IMR-90 (cell line): Measurements from ENCODE around the gene CDX1. TPM values are rescaled to one million over a fixed set of nuclear protein-coding genes. Genes with fewer than 3 reads are reported as not detected.

ENCODE experiments used
- ATAC-seq: fragments of 200-7000 bp; cut with Tn5 transposase; 2 replicates; pipeline ENCODE4 v1.9.1; 2020; ENCODE audit warnings: low read depth, mild to moderate bottlenecking, moderate library complexity
- BruUV-seq: library from RNA; stranded (reverse); fragments of 400-500 nt; replicated peaks from 2 replicates; lab custom pipeline; 2021; lab: Mats Ljungman, UMichigan
- CTCF ChIA-PET: fragments of 300-600 bp; formaldehyde crosslinking; extraction: SDS; loops from one replicate; lab custom pipeline; 2021; ENCODE audit warnings: antibody characterized with exemption; lab: Yijun Ruan, JAX
- POLR2A ChIA-PET: fragments of 300-600 bp; sonication (Branson Sonifier 250); formaldehyde crosslinking; loops from one replicate; lab custom pipeline; 2022; ENCODE audit warnings: antibody characterized with exemption; ENCODE audit not compliant: unreplicated experiment; lab: Charles Lee
- DNase-seq: peaks from one replicate; pipeline ENCODE4 v3.0.0; 2013
- H2AFZ ChIP-seq: replicated peaks from 2 replicates; pipeline ENCODE3; 2013; ENCODE audit warnings: low read length, mild to moderate bottlenecking; ENCODE audit not compliant: poor library complexity
- H2AK5ac ChIP-seq: 2 replicates; pipeline ENCODE4 v1.6.1; 2013; ENCODE audit warnings: low read depth, low read length, inconsistent platforms
- H2AK9ac ChIP-seq: replicated peaks from 2 replicates; pipeline ENCODE3; 2013; ENCODE audit warnings: mild to moderate bottlenecking, low read depth, low read length, moderate library complexity; ENCODE audit not compliant: poor library complexity
- H2BK120ac ChIP-seq: 2 replicates; pipeline ENCODE4 v1.6.1; 2013; ENCODE audit warnings: low read depth, low read length, inconsistent platforms
- H2BK15ac ChIP-seq: 3 replicates; pipeline ENCODE4 v1.6.1; 2013; ENCODE audit warnings: low read depth, low read length, inconsistent platforms
- H2BK20ac ChIP-seq: 2 replicates; pipeline ENCODE4 v1.6.1; 2013; ENCODE audit warnings: low read depth, mild to moderate bottlenecking, inconsistent platforms, low read length, moderate library complexity
- H2BK5ac ChIP-seq: 2 replicates; pipeline ENCODE4 v1.6.1; 2013; ENCODE audit warnings: mild to moderate bottlenecking, low read depth, low read length, inconsistent platforms; ENCODE audit not compliant: poor library complexity, severe bottlenecking
- H3K14ac ChIP-seq: replicated peaks from 2 replicates; pipeline ENCODE4 v1.6.1; 2013; ENCODE audit warnings: low read depth, low read length, inconsistent platforms
- H3K18ac ChIP-seq: 2 replicates; pipeline ENCODE4 v1.6.1; 2013; ENCODE audit warnings: low read depth, low read length, control low read depth
- H3K23ac ChIP-seq: 2 replicates; pipeline ENCODE4 v1.6.1; 2013; ENCODE audit warnings: low read depth, low read length, inconsistent platforms
- H3K27ac ChIP-seq: 2 replicates; pipeline ENCODE4 v1.5.1; 2013; ENCODE audit warnings: mild to moderate bottlenecking, control low read depth, low read length; ENCODE audit not compliant: insufficient read depth
- H3K27me3 ChIP-seq: 2 replicates; pipeline ENCODE4 v1.6.1; 2013; ENCODE audit warnings: low read length; ENCODE audit not compliant: control insufficient read depth, insufficient read depth
- H3K36me3 ChIP-seq: 2 replicates; pipeline ENCODE4 v1.6.1; 2013; ENCODE audit warnings: low read length, mixed read lengths; ENCODE audit not compliant: control insufficient read depth, insufficient read depth
- H3K4ac ChIP-seq: 2 replicates; pipeline ENCODE4 v1.6.1; 2013; ENCODE audit warnings: low read depth, low read length, inconsistent platforms
- H3K4me1 ChIP-seq: 2 replicates; pipeline ENCODE4 v1.6.1; 2013; ENCODE audit warnings: low read length, mixed read lengths; ENCODE audit not compliant: control insufficient read depth, insufficient read depth
- H3K4me2 ChIP-seq: 2 replicates; pipeline ENCODE4 v1.6.1; 2013; ENCODE audit warnings: low read depth, mild to moderate bottlenecking, control low read depth, low read length, moderate library complexity
- H3K4me3 ChIP-seq: 2 replicates; pipeline ENCODE4 v1.5.1; 2013; ENCODE audit warnings: low read depth, mild to moderate bottlenecking, control low read depth, low read length, moderate library complexity; ENCODE audit not compliant: insufficient read depth
- H3K56ac ChIP-seq: 2 replicates; pipeline ENCODE4 v1.6.1; 2013; ENCODE audit warnings: low read length, inconsistent platforms; ENCODE audit not compliant: insufficient read depth; ENCODE audit errors: extremely low read depth
- H3K79me1 ChIP-seq, 2 experiments: 2 replicates each; pipeline ENCODE4 v1.6.1; 2013; ENCODE audit warnings: low read length in 2 of 2, inconsistent platforms in 1 of 2, low read depth in 1 of 2
- H3K9ac ChIP-seq: 2 replicates; pipeline ENCODE4 v1.6.1; 2013; ENCODE audit warnings: low read depth, low read length, control low read depth
- H3K9me1 ChIP-seq: 2 replicates; pipeline ENCODE4 v1.6.1; 2013; ENCODE audit warnings: low read length, inconsistent platforms; ENCODE audit not compliant: insufficient read depth
- H3K9me3 ChIP-seq: 2 replicates; pipeline ENCODE4 v1.6.1; 2013; ENCODE audit warnings: low read length; ENCODE audit not compliant: control insufficient read depth, insufficient read depth
- H4K20me1 ChIP-seq: 2 replicates; pipeline ENCODE4 v1.6.1; 2013; ENCODE audit warnings: low read length, inconsistent platforms; ENCODE audit not compliant: insufficient read depth
- H4K5ac ChIP-seq: 2 replicates; pipeline ENCODE4 v1.6.1; 2013; ENCODE audit warnings: mild to moderate bottlenecking, low read depth, low read length, control low read depth
- H4K8ac ChIP-seq, 2 experiments: 2 replicates each; pipeline ENCODE4 v1.6.1; 2013; ENCODE audit warnings: low read depth in 2 of 2, low read length in 2 of 2, control low read depth in 1 of 2, inconsistent platforms in 1 of 2
- H4K91ac ChIP-seq: 2 replicates; pipeline ENCODE4 v1.6.1; 2013; ENCODE audit warnings: low read depth, low read length, inconsistent platforms; ENCODE audit not compliant: insufficient read depth
- BHLHE40 ChIP-seq: fragments of 150-350 bp; IDR thresholded peaks from 2 replicates; pipeline ENCODE4 v1.6.1; 2016; ENCODE audit warnings: mild to moderate bottlenecking, low read depth, low read length
- CEBPB ChIP-seq: IDR thresholded peaks from 2 replicates; pipeline ENCODE4 v1.6.1; 2012; ENCODE audit warnings: low read depth, low read length, improper control_type of control experiment
- CHD1 ChIP-seq: IDR thresholded peaks from 2 replicates; pipeline ENCODE4 v1.6.1; 2012; ENCODE audit warnings: low read depth, low read length, improper control_type of control experiment
- MAZ ChIP-seq: IDR thresholded peaks from 2 replicates; pipeline ENCODE4 v1.6.1; 2012; ENCODE audit warnings: low read depth, mild to moderate bottlenecking, low read length, improper control_type of control experiment, moderate library complexity, borderline replicate concordance
- NFE2L2 ChIP-seq: fragments of 150-350 bp; IDR thresholded peaks from 2 replicates; pipeline ENCODE4 v1.6.1; 2016; ENCODE audit warnings: low read depth, mild to moderate bottlenecking, low read length
- WGBS, 2 experiments: methylation state at CpG; one replicate each; pipeline versions ENCODE4 v1.1.5 to v1.1.7; 2013; ENCODE audit warnings: missing lambda C conversion rate in 2 of 2; ENCODE audit not compliant: insufficient read length in 1 of 2; ENCODE audit errors: extremely low coverage in 2 of 2; 5-methylcytosine and 5-hydroxymethylcytosine counted together
- dilution Hi-C: fragments of 300-500 bp; cut with HindIII; formaldehyde crosslinking; loops from one replicate; pipeline ENCODE4 v1.14.3; 2018; ENCODE audit warnings: low sequenced_read_pairs; ENCODE audit not compliant: unreplicated experiment
- in situ Hi-C: fragments of 300-500 bp; cut with MboI; formaldehyde crosslinking; loops from 3 replicates; pipeline ENCODE4 v1.14.3; 2019; ENCODE audit warnings: low sequenced_read_pairs, inconsistent platforms, mixed read lengths
- intact Hi-C: fragments of 100-400 bp; cut with micrococcal nuclease; formaldehyde crosslinking; loops from 2 replicates; pipeline ENCODE4 v1.10.0; 2022
- polyA plus RNA-seq, 3 experiments: library from polyadenylated mRNA; depleted of rRNA; stranded (reverse); fragments of >200 nt; gene quantifications; 2 replicates each; pipeline ENCODE4 v1.2.3, GENCODE V29; 2012; ENCODE audit warnings: low replicate concordance in 1 of 3
- total RNA-seq: library from RNA; depleted of rRNA; stranded (reverse); fragments of >200 nt; gene quantifications from 2 replicates; pipeline ENCODE4 v1.2.3, GENCODE V29; 2012

Gene CDX1
- total and polyA plus RNA-seq, 2 of the 4 experiments (the other 2 are of a cell fraction) = 0.18 to 0.24 TPM

GRCh38 chr5:150136305-150137167 lies 30.0 kb upstream of the CDX1 start:
- peak overlapping the region; percentile 100 for H2AK5ac ChIP-seq
- H4K91ac ChIP-seq = peak overlapping the region; percentile 100
- H2BK20ac ChIP-seq = peak overlapping the region; percentile 83
- H3K79me1 ChIP-seq = peaks cover 38 to 94% of the 10 kb centered on the region in 2 experiments
- intact Hi-C loops (no loop called here), dilution Hi-C loops (no loop called here), in situ Hi-C loops (no loop called here)
- H3K56ac ChIP-seq = peak overlapping the region; percentile 12; the same call in 1 of the 2 replicates
- peak overlapping the region; percentile 98 for H2BK5ac ChIP-seq
- H2BK120ac ChIP-seq = peak overlapping the region; percentile 99
- peaks cover 56% of the 10 kb centered on the region for H3K36me3 ChIP-seq
- H4K5ac ChIP-seq = peak overlapping the region; percentile 100
- H2BK15ac ChIP-seq = peak overlapping the region; percentile 100; the same call in 2 of the 3 replicates
- H3K27ac ChIP-seq = peak overlapping the region; percentile 98
- 77% methylated on average over 8 of the region's 16 CpGs; no CpG with 5 or more reads in 1 of the 2 experiments for WGBS, 2 experiments
- DNase-seq (no peak), ATAC-seq (no peak)
- H3K4me2 ChIP-seq = no peak overlapping the region
- ChIA-PET POLR2A (no interaction called here), CTCF (interaction anchor here (0.8 to 1.2 kb wide), 3 partner anchors 19 to 82 kb away, joined by 3 to 4 read pairs (median 4); partner anchors contain the start of gene PDGFRB)
- peaks cover 35% of the 10 kb centered on the region for H3K9me1 ChIP-seq
- H2AFZ ChIP-seq = peak overlapping the region; percentile 40
- H2AK9ac ChIP-seq = peak overlapping the region; percentile 99
- BruUV-seq = no TSS peak
- H3K4ac ChIP-seq = peak overlapping the region; percentile 100
- peak overlapping the region; percentile 100 for H3K14ac ChIP-seq
- H3K4me3 ChIP-seq = no peak overlapping the region
- H4K20me1 ChIP-seq = no peaks in the 10 kb centered on the region
- H4K8ac ChIP-seq = peak overlapping the region; percentile 95 to 100
- H3K18ac ChIP-seq = peak overlapping the region; percentile 99
- H3K27me3 ChIP-seq = no peaks in the 10 kb centered on the region
- peak overlapping the region; percentile 95 for H3K9ac ChIP-seq
- peak overlapping the region; percentile 77; the same call in 1 of the 2 replicates for H3K23ac ChIP-seq
- no peaks in the 10 kb centered on the region for H3K9me3 ChIP-seq
- TF ChIP-seq CEBPB (no peak), BHLHE40 (no peak), MAZ (no peak), NFE2L2 (no peak), CHD1 (no peak)
- H3K4me1 ChIP-seq = peaks cover 67% of the 10 kb centered on the region
